ENCODE data around the gene SLC13A3.

Gene SLC13A3

GRCh38 chr20:46578745-46579144 lies 72.5 kb downstream of the SLC13A3 start:
- no peak for FAIRE-seq
- no peak for DNase-seq (ENCODE audit: low spot score)

- DNase-seq (ENCODE audit: low spot score) (no peak), FAIRE-seq (no peak)
Observed at GRCh38 chr20:46576774-46577395, 74.4 kb downstream of the SLC13A3 start.

GRCh38 chr20:46575937-46576461 lies 75.3 kb downstream of the SLC13A3 start:
- DNase-seq (ENCODE audit: low spot score) (no peak), FAIRE-seq (no peak)

- DNase-seq (ENCODE audit: low spot score): no peak
- FAIRE-seq: no peak
Observed at GRCh38 chr20:46575394-46575793, 75.9 kb downstream of the SLC13A3 start.

- FAIRE-seq (no peak), DNase-seq (ENCODE audit: low spot score) (no peak)
Observed at GRCh38 chr20:46573788-46574584, 77.3 kb downstream of the SLC13A3 start.

- DNase-seq (ENCODE audit: low spot score) (no peak), FAIRE-seq (no peak)
Observed at GRCh38 chr20:46573234-46573633, 78.0 kb downstream of the SLC13A3 start.

- FAIRE-seq: no peak
- no peak for DNase-seq (ENCODE audit: low spot score)
Observed at GRCh38 chr20:46572790-46573189, 78.5 kb downstream of the SLC13A3 start.

- DNase-seq (ENCODE audit: low spot score) (no peak), FAIRE-seq (no peak)
Observed at GRCh38 chr20:46572153-46572552, 79.1 kb downstream of the SLC13A3 start.

GRCh38 chr20:46571418-46571817 lies 79.8 kb downstream of the SLC13A3 start:
- no peak for FAIRE-seq
- no peak for DNase-seq (ENCODE audit: low spot score)

- no peak for FAIRE-seq
- no peak for DNase-seq (ENCODE audit: low spot score)
Observed at GRCh38 chr20:46570956-46571355, 80.3 kb downstream of the SLC13A3 start.

- DNase-seq (ENCODE audit: low spot score) (no peak), FAIRE-seq (no peak)
Observed at GRCh38 chr20:46569961-46570360, 81.3 kb downstream of the SLC13A3 start.

- peak; percentile 38 for DNase-seq (ENCODE audit: low spot score)
- FAIRE-seq: no peak
Observed at GRCh38 chr20:46568570-46569129, 82.6 kb downstream of the SLC13A3 start.

- DNase-seq (ENCODE audit: low spot score) (no peak), FAIRE-seq (no peak)
Observed at GRCh38 chr20:46566125-46566524, 85.1 kb downstream of the SLC13A3 start.

- FAIRE-seq: no peak
- no peak for DNase-seq (ENCODE audit: low spot score)
Observed at GRCh38 chr20:46564241-46564957, 86.9 kb downstream of the SLC13A3 start.

GRCh38 chr20:46563860-46564221 lies 87.4 kb downstream of the SLC13A3 start:
- no peak for FAIRE-seq
- DNase-seq (ENCODE audit: low spot score): no peak

- no peak for FAIRE-seq
- no peak for DNase-seq (ENCODE audit: low spot score)
Observed at GRCh38 chr20:46563170-46563859, 87.9 kb downstream of the SLC13A3 start.

GRCh38 chr20:46562373-46563169 lies 88.7 kb downstream of the SLC13A3 start:
- DNase-seq (ENCODE audit: low spot score) (peak; percentile 21), FAIRE-seq (peak; percentile 42)

GRCh38 chr20:46562009-46562372 lies 89.3 kb downstream of the SLC13A3 start:
- FAIRE-seq (no peak), DNase-seq (ENCODE audit: low spot score) (no peak)

GRCh38 chr20:46559685-46560440 lies 91.4 kb downstream of the SLC13A3 start:
- FAIRE-seq: no peak

GRCh38 chr20:46559001-46559400 lies 92.3 kb downstream of the SLC13A3 start:
- FAIRE-seq (no peak), DNase-seq (ENCODE audit: low spot score) (no peak)

More at GRCh38 chr20:46559685-46560440, 91.4 kb downstream of the SLC13A3 start:
- no peak for DNase-seq (ENCODE audit: low spot score)

All from RCC 7860 (cell line).